ENCODE data around the gene TEX47.

DNA sequence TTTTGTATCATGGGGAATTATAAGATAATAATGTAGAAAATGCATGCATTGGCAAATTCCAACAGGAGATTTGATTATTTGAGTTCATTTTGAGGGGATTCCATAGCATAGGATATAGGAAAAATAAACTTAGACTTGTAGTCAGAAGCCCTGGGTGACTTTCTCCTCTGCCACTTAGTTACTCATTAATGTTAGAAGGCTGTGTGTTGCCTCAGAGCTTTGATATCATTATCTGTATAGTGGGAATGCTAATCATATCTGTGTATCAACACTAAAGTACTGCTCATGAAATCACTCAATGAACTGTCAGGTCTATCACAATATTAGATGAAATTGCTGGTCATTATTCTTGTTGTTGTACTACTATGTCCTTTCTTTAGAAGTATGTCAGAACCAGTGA lies 23.0 kb upstream of the TEX47 start:
- TF ChIP-seq POLR2AphosphoS5 (IDR thresholded peaks at IDR 0.05) (no peak), POLR2A (IDR thresholded peaks at IDR 0.05) (no peak)
- TF ChIP-seq, protein P1, sequence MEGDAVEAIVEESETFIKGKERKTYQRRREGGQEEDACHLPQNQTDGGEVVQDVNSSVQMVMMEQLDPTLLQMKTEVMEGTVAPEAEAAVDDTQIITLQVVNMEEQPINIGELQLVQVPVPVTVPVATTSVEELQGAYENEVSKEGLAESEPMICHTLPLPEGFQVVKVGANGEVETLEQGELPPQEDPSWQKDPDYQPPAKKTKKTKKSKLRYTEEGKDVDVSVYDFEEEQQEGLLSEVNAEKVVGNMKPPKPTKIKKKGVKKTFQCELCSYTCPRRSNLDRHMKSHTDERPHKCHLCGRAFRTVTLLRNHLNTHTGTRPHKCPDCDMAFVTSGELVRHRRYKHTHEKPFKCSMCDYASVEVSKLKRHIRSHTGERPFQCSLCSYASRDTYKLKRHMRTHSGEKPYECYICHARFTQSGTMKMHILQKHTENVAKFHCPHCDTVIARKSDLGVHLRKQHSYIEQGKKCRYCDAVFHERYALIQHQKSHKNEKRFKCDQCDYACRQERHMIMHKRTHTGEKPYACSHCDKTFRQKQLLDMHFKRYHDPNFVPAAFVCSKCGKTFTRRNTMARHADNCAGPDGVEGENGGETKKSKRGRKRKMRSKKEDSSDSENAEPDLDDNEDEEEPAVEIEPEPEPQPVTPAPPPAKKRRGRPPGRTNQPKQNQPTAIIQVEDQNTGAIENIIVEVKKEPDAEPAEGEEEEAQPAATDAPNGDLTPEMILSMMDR (IDR thresholded peaks at IDR 0.05 in 8 of 11, conservative IDR thresholded peaks at IDR 0.05 in 3 of 11) = no peak

All from spleen (tissue), 7 donors.